ENCODE measurements around the gene CHMP5. TPM values are rescaled to one million over a fixed set of nuclear protein-coding genes. Genes with fewer than 3 reads are reported as not detected.

Gene CHMP5
- total RNA-seq (10 to 100 TPM; 46.7 to 56.1 (median 52.1) TPM), polyA plus RNA-seq (56.7 TPM)
- long read RNA-seq, donor 1, transcript CHMP5-201 (8 exons, 1,477 nt) = major isoform, 91 of 98 reads
- long read RNA-seq, donor 1, partial matches to known transcripts = 3 of 98 reads
- long read RNA-seq, donor 1, other reads (novel, unspliced or antisense) = 4 of 98 reads
- long read RNA-seq, donor 2, transcript CHMP5-201 (8 exons, 1,477 nt) = major isoform, 73 of 75 reads
- long read RNA-seq, donor 2, partial matches to known transcripts = 1 of 75 reads
- long read RNA-seq, donor 2, other reads (novel, unspliced or antisense) = 1 of 75 reads
- long read RNA-seq, donor 3, transcript CHMP5-201 (8 exons, 1,477 nt) = major isoform, 241 of 252 reads
- long read RNA-seq, donor 3, partial matches to known transcripts = 1 of 252 reads
- long read RNA-seq, donor 3, other reads (novel, unspliced or antisense) = 8 of 252 reads
- long read RNA-seq, donor 4, transcript CHMP5-201 (8 exons, 1,477 nt) = major isoform, 52 of 53 reads
- long read RNA-seq, donor 4, partial matches to known transcripts = 0 of 53 reads
- long read RNA-seq, donor 4, other reads (novel, unspliced or antisense) = 1 of 53 reads

- ATAC-seq (peak; percentile 98 to 99), DNase-seq (peak; percentile 100)
- no peaks in the 10 kb centered on the region for H3K9me3 ChIP-seq (ENCODE audit: control insufficient read depth, low read length)
- intact Hi-C loops (cut with DNase I) = loop anchor here in 1 of 4 donors (10.0 kb wide), 1 partner anchor 80 kb away; no protein-coding TSS in a partner anchor
- peaks cover 12% of the 10 kb centered on the region for H3K4me1 ChIP-seq (ENCODE audit: control insufficient read depth, insufficient read depth, low read length)
- peak within 1 kb of the TSS; percentile 82 for H3K4me3 ChIP-seq (ENCODE audit: low read length)
- peak within 1 kb of the TSS; percentile 68 for H3K27ac ChIP-seq (ENCODE audit: low read length)
- under 1% methylated on average over 67 of the region's 67 CpGs for WGBS
- no peaks in the 10 kb centered on the region for H3K27me3 ChIP-seq (ENCODE audit: control insufficient read depth, insufficient read depth)
Measured at GRCh38 chr9:33264473-33265177, at the start of gene CHMP5, which contains the start of gene BAG1. Gene CHMP5, plus strand, starts transcription at chr9:33265049. Its CDS starts 30 bp downstream, at chr9:33265079. Gene BAG1, minus strand, starts transcription at chr9:33264708.

GRCh38 chr9:33220681-33221567 is 43.9 kb upstream of the CHMP5 start:
- peak; percentile 71 to 75 for ATAC-seq
- 80% methylated on average over 14 of the region's 14 CpGs for WGBS
- H3K9me3 ChIP-seq (ENCODE audit: control insufficient read depth, low read length) = no peaks in the 10 kb centered on the region
- H3K27me3 ChIP-seq (ENCODE audit: control insufficient read depth, insufficient read depth) = no peaks in the 10 kb centered on the region
- no peak overlapping the region for H3K27ac ChIP-seq (ENCODE audit: low read length)
- no peaks in the 10 kb centered on the region for H3K4me1 ChIP-seq (ENCODE audit: control insufficient read depth, insufficient read depth, low read length)
- no peak overlapping the region for H3K4me3 ChIP-seq (ENCODE audit: low read length)
- intact Hi-C loops (cut with DNase I) = loop anchor here in 1 of 4 donors (5.0 kb wide), 1 partner anchor 44 kb away; no protein-coding TSS in a partner anchor
- peak; percentile 30 to 77 (median 70) for DNase-seq

- no peak overlapping the region for H3K27ac ChIP-seq (ENCODE audit: low read length)
- ATAC-seq = no peak
- no peaks in the 10 kb centered on the region for H3K9me3 ChIP-seq (ENCODE audit: control insufficient read depth, low read length)
- H3K4me1 ChIP-seq (ENCODE audit: control insufficient read depth, insufficient read depth, low read length) = no peaks in the 10 kb centered on the region
- 95% methylated on average over 3 of the region's 3 CpGs for WGBS
- DNase-seq = no peak
- H3K4me3 ChIP-seq (ENCODE audit: low read length) = no peak overlapping the region
- H3K27me3 ChIP-seq (ENCODE audit: control insufficient read depth, insufficient read depth) = no peaks in the 10 kb centered on the region
- intact Hi-C loops (cut with DNase I) = loop anchor here in 1 of 4 donors (5.0 kb wide), 1 partner anchor 44 kb away; no protein-coding TSS in a partner anchor
Measured at GRCh38 chr9:33221568-33221884, 43.3 kb upstream of the CHMP5 start.

GRCh38 chr9:33222031-33222430 is 42.8 kb upstream of the CHMP5 start:
- Histone ChIP-seq H3K9me3 (ENCODE audit: control insufficient read depth, low read length) (no peaks in the 10 kb centered on the region), H3K27me3 (ENCODE audit: control insufficient read depth, insufficient read depth) (no peaks in the 10 kb centered on the region), H3K4me1 (ENCODE audit: control insufficient read depth, insufficient read depth, low read length) (no peaks in the 10 kb centered on the region), H3K27ac (ENCODE audit: low read length) (no peak overlapping the region), H3K4me3 (ENCODE audit: low read length) (no peak overlapping the region)
- WGBS = 78% methylated on average over 3 of the region's 3 CpGs
- DNase-seq (no peak), ATAC-seq (no peak)
- intact Hi-C loops (cut with DNase I) = loop anchor here in 1 of 4 donors (5.0 kb wide), 1 partner anchor 45 kb away; no protein-coding TSS in a partner anchor

GRCh38 chr9:33223696-33224095 is 41.2 kb upstream of the CHMP5 start:
- Histone ChIP-seq H3K4me3 (ENCODE audit: low read length) (no peak overlapping the region), H3K4me1 (ENCODE audit: control insufficient read depth, insufficient read depth, low read length) (no peaks in the 10 kb centered on the region), H3K9me3 (ENCODE audit: control insufficient read depth, low read length) (no peaks in the 10 kb centered on the region), H3K27me3 (ENCODE audit: control insufficient read depth, insufficient read depth) (no peaks in the 10 kb centered on the region), H3K27ac (ENCODE audit: low read length) (no peak overlapping the region)
- WGBS = 80% methylated on average over 1 of the region's 1 CpG
- ATAC-seq (no peak), DNase-seq (no peak)
- intact Hi-C loops (cut with DNase I) = loop anchor here in 1 of 4 donors (5.0 kb wide), 1 partner anchor 46 kb away; no protein-coding TSS in a partner anchor

GRCh38 chr9:33225319-33226147 is 39.3 kb upstream of the CHMP5 start:
- Histone ChIP-seq H3K4me1 (ENCODE audit: control insufficient read depth, insufficient read depth, low read length) (no peaks in the 10 kb centered on the region), H3K4me3 (ENCODE audit: low read length) (no peak overlapping the region), H3K9me3 (ENCODE audit: control insufficient read depth, low read length) (no peaks in the 10 kb centered on the region), H3K27me3 (ENCODE audit: control insufficient read depth, insufficient read depth) (no peaks in the 10 kb centered on the region), H3K27ac (ENCODE audit: low read length) (no peak overlapping the region)
- peak in 1 of 3 donors; percentile 67 for DNase-seq
- WGBS = 25% methylated on average over 6 of the region's 6 CpGs
- intact Hi-C loops (cut with DNase I) = loop anchor here (1.0 to 5.0 kb wide), 4 partner anchors 53 to 145 kb away; no protein-coding TSS in a partner anchor
- peak; percentile 25 to 36 for ATAC-seq

GRCh38 chr9:33227008-33227398 is 37.8 kb upstream of the CHMP5 start:
- no peaks in the 10 kb centered on the region for H3K27me3 ChIP-seq (ENCODE audit: control insufficient read depth, insufficient read depth)
- H3K27ac ChIP-seq (ENCODE audit: low read length) = no peak overlapping the region
- WGBS = 79% methylated on average over 10 of the region's 10 CpGs
- intact Hi-C loops (cut with DNase I) = loop anchor here in 3 of 4 donors (2.0 to 5.0 kb wide), 3 partner anchors 55 to 146 kb away; no protein-coding TSS in a partner anchor
- no peaks in the 10 kb centered on the region for H3K9me3 ChIP-seq (ENCODE audit: control insufficient read depth, low read length)
- peak; percentile 15 to 61 for ATAC-seq
- no peaks in the 10 kb centered on the region for H3K4me1 ChIP-seq (ENCODE audit: control insufficient read depth, insufficient read depth, low read length)
- peak; percentile 57 to 86 (median 83) for DNase-seq
- H3K4me3 ChIP-seq (ENCODE audit: low read length) = no peak overlapping the region

GRCh38 chr9:33227741-33228140 is 37.1 kb upstream of the CHMP5 start:
- no peak for ATAC-seq
- intact Hi-C loops (cut with DNase I) = loop anchor here in 3 of 4 donors (2.0 to 5.0 kb wide), 3 partner anchors 55 to 147 kb away; no protein-coding TSS in a partner anchor

GRCh38 chr9:33228606-33229005 is 36.2 kb upstream of the CHMP5 start:
- DNase-seq = no peak
- 71% methylated on average over 4 of the region's 4 CpGs for WGBS

More at GRCh38 chr9:33227741-33228140, 37.1 kb upstream of the CHMP5 start:
- no peak overlapping the region for H3K4me3 ChIP-seq (ENCODE audit: low read length)
- H3K9me3 ChIP-seq (ENCODE audit: control insufficient read depth, low read length) = no peaks in the 10 kb centered on the region
- H3K27ac ChIP-seq (ENCODE audit: low read length) = no peak overlapping the region
- no peaks in the 10 kb centered on the region for H3K27me3 ChIP-seq (ENCODE audit: control insufficient read depth, insufficient read depth)
- H3K4me1 ChIP-seq (ENCODE audit: control insufficient read depth, insufficient read depth, low read length) = no peaks in the 10 kb centered on the region
- WGBS = 73% methylated on average over 8 of the region's 8 CpGs
- DNase-seq = no peak

More at GRCh38 chr9:33228606-33229005, 36.2 kb upstream of the CHMP5 start:
- Histone ChIP-seq H3K27ac (ENCODE audit: low read length) (no peak overlapping the region), H3K9me3 (ENCODE audit: control insufficient read depth, low read length) (no peaks in the 10 kb centered on the region), H3K4me1 (ENCODE audit: control insufficient read depth, insufficient read depth, low read length) (no peaks in the 10 kb centered on the region), H3K27me3 (ENCODE audit: control insufficient read depth, insufficient read depth) (no peaks in the 10 kb centered on the region), H3K4me3 (ENCODE audit: low read length) (no peak overlapping the region)
- intact Hi-C loops (cut with DNase I) = loop anchor here in 2 of 4 donors (5.0 kb wide), 2 partner anchors 56 to 146 kb away; no protein-coding TSS in a partner anchor
- ATAC-seq = no peak

Data from right cardiac atrium (tissue), 5 donors.